ENCODE results near the gene CYBC1. TPM values are rescaled to one million over a fixed set of nuclear protein-coding genes. Genes with fewer than 3 reads are reported as not detected.

CYBC1 gene
- total and polyA plus RNA-seq, 2 of the 8 experiments (the other 6 are each of a cell fraction or from before 2014, with no cell fraction given), result 74.6 to 81.4 TPM

DNA sequence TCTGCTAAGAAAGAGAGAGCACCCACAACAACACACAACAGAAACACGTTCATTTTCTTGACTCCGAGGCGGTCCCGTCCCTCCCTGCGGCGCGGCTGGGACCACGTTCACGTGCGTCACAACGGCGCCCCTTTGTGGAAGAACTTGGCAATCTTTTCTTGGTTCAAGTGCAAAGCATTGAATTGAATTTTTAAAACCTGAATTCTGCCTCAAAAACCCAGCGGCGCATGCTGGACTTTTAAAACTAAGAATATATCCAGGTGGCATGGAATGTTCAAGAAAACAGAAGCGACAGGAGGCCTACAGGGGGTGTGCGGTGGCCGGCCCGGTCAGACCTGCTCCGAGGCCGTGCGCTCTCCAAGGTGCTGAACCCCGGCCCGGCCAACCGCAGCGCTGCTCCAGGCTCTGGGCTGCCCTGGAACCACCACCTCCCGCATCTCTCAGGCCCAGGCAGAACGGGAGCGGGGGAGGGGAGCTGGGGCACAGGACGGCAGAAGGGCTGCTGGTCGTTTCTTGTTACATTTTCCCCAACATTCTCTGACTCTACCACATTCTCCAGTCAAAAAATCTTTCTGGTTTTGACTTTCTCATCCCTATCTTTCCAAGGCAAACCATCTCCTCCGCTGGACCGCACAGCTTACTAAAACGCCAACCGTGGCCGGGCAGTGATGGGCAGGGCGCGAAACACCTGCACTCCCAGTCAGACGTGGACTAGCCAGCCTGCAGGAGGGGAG is 35.8 kb downstream of the CYBC1 start (continued):
- no peak for TF ChIP-seq RXRA (IDR thresholded peaks at IDR 0.05; ENCODE audit: insufficient read depth, low read depth, low read length)
- peak; percentile 87; the same call in 1 of the 2 replicates for TF ChIP-seq KDM5A (IDR thresholded peaks at IDR 0.05; ENCODE audit: low read length)
- TF ChIP-seq SUZ12 (IDR thresholded peaks at IDR 0.05; ENCODE audit: low read length), result no peak
- no peak for TF ChIP-seq RBBP5 (IDR thresholded peaks at IDR 0.05; ENCODE audit: borderline replicate concordance, low read depth, low read length)
- TF ChIP-seq CREB1 (IDR thresholded peaks at IDR 0.05), result 0 out of 2 replicates have a peak, but pooled peaks have one; percentile 14
- no peak for TF ChIP-seq TBP (IDR thresholded peaks at IDR 0.05; ENCODE audit: low read depth, low read length)
- TF ChIP-seq BACH1 (IDR thresholded peaks at IDR 0.05; ENCODE audit: low read length), result no peak
- no peak for TF ChIP-seq SIX5 (IDR thresholded peaks at IDR 0.05; ENCODE audit: low read depth, low read length)
- TF ChIP-seq JUN (IDR thresholded peaks at IDR 0.05; ENCODE audit: low read depth, low read length), result no peak
- no peak for TF ChIP-seq CBX5 (IDR thresholded peaks at IDR 0.05; ENCODE audit: low read depth, low read length)

All from H1 (cell line).